SHP77 treated with DMSO at 0.1 percent for 48 hours (cell line): ENCODE results near the gene RPS6KA4.

ENCODE experiments used
- DNase-seq: peaks from one replicate; lab custom pipeline; 2025; lab: John Stamatoyannopoulos, UW

RPS6KA4 gene

GRCh38 chr11:64348383-64349024, 10.5 kb upstream of the RPS6KA4 start:
- DNase-seq = no peak

- DNase-seq = no peak
Measured at GRCh38 chr11:64349025-64349387, 10.0 kb upstream of the RPS6KA4 start.

- DNase-seq = no peak
Measured at GRCh38 chr11:64349404-64349803, 9.6 kb upstream of the RPS6KA4 start.

GRCh38 chr11:64351136-64351631, 7.8 kb upstream of the RPS6KA4 start:
- DNase-seq = no peak

- no peak for DNase-seq
Measured at GRCh38 chr11:64352099-64352994, 6.6 kb upstream of the RPS6KA4 start.

- peak; percentile 65 for DNase-seq
Measured at GRCh38 chr11:64352995-64353714, 5.8 kb upstream of the RPS6KA4 start.

- no peak for DNase-seq
Measured at GRCh38 chr11:64353715-64354506, 5.1 kb upstream of the RPS6KA4 start.

GRCh38 chr11:64355078-64355940, 3.7 kb upstream of the RPS6KA4 start:
- peak; percentile 48 for DNase-seq

GRCh38 chr11:64356498-64357411, 2.2 kb upstream of the RPS6KA4 start:
- peak; percentile 22 for DNase-seq

- no peak for DNase-seq
Measured at GRCh38 chr11:64357446-64357845, 1.5 kb upstream of the RPS6KA4 start.

GRCh38 chr11:64357904-64358535, 942 bp upstream of the RPS6KA4 start:
- DNase-seq = no peak

- no peak for DNase-seq
Measured at GRCh38 chr11:64358536-64358906, 441 bp upstream of the RPS6KA4 start.

- DNase-seq = no peak
Measured at GRCh38 chr11:64359712-64360445, 917 bp downstream of the RPS6KA4 start.

GRCh38 chr11:64360448-64360921, 1.5 kb downstream of the RPS6KA4 start:
- DNase-seq = no peak

- no peak for DNase-seq
Measured at GRCh38 chr11:64361659-64362058, 2.7 kb downstream of the RPS6KA4 start.

GRCh38 chr11:64362339-64362738, 3.4 kb downstream of the RPS6KA4 start:
- DNase-seq = no peak

- no peak for DNase-seq
Measured at GRCh38 chr11:64364435-64364834, 5.5 kb downstream of the RPS6KA4 start.

- DNase-seq = no peak
Measured at GRCh38 chr11:64364911-64365310, 5.9 kb downstream of the RPS6KA4 start.
